Stimulated activated CD4-positive, alpha-beta T cell treated with anti-CD3 and anti-CD28 coated beads, Interleukin-1b, Interleukin-23, amount 100 ng/mL, for 24 hours (primary cell): Measurements from ENCODE around the gene BATF2.

ENCODE experiments used
- DNase-seq, 4 experiments: peaks; one replicate each; pipeline ENCODE4 v3.0.0-alpha.2; 2020; ENCODE audit warnings: low read depth in 4 of 4, low spot score in 1 of 4

The BATF2 gene

GRCh38 chr11:64970731-64971151 lies 26.0 kb downstream of the BATF2 start:
- DNase-seq: peak in 2 of 4 experiments; percentile 3 to 13

GRCh38 chr11:64969209-64969608 lies 27.6 kb downstream of the BATF2 start:
- no peak for DNase-seq

GRCh38 chr11:64967375-64967774 lies 29.4 kb downstream of the BATF2 start:
- DNase-seq: no peak

GRCh38 chr11:64963072-64963631 lies 33.6 kb downstream of the BATF2 start:
- no peak for DNase-seq

- DNase-seq: no peak
These were observed 36.1 kb downstream of the BATF2 start for GRCh38 chr11:64960719-64961118.

- DNase-seq: no peak
These were observed 37.3 kb downstream of the BATF2 start for GRCh38 chr11:64959498-64959897.

GRCh38 chr11:64954201-64954600 lies 42.6 kb downstream of the BATF2 start:
- no peak for DNase-seq

GRCh38 chr11:64951529-64951928 lies 45.2 kb downstream of the BATF2 start:
- no peak for DNase-seq

- no peak for DNase-seq
These were observed 49.5 kb downstream of the BATF2 start for GRCh38 chr11:64947208-64947814.
